BLaER1 (cell line): ENCODE measurements around the gene LRRC58.

Source experiments
- H3K27ac ChIP-seq: shearing (Covaris generic); formaldehyde crosslinking; 2 replicates; pipeline ENCODE4 v1.8.1; 2022
- H3K27me3 ChIP-seq: shearing (Covaris generic); formaldehyde crosslinking; 2 replicates; pipeline ENCODE4 v1.8.1; 2022
- H3K36me3 ChIP-seq: shearing (Covaris generic); formaldehyde crosslinking; 2 replicates; pipeline ENCODE4 v1.8.1; 2022
- H3K4me1 ChIP-seq: shearing (Covaris generic); formaldehyde crosslinking; 2 replicates; pipeline ENCODE4 v1.8.1; 2022
- H3K4me2 ChIP-seq: shearing (Covaris generic); formaldehyde crosslinking; 2 replicates; pipeline ENCODE4 v1.8.1; 2022
- H3K4me3 ChIP-seq: shearing (Covaris generic); formaldehyde crosslinking; 2 replicates; pipeline ENCODE4 v1.8.1; 2022
- H3K9ac ChIP-seq: shearing (Covaris generic); formaldehyde crosslinking; 2 replicates; pipeline ENCODE4 v1.8.1; 2022
- H3K9me3 ChIP-seq: shearing (Covaris generic); formaldehyde crosslinking; 2 replicates; pipeline ENCODE4 v1.8.1; 2022
- H4K20me1 ChIP-seq: shearing (Covaris generic); formaldehyde crosslinking; 2 replicates; pipeline ENCODE4 v1.8.1; 2022
- Cebpa-rat ChIP-seq: shearing (Covaris generic); IDR thresholded peaks from 2 replicates; pipeline ENCODE4 v1.8.1; 2022

The LRRC58 gene

DNA sequence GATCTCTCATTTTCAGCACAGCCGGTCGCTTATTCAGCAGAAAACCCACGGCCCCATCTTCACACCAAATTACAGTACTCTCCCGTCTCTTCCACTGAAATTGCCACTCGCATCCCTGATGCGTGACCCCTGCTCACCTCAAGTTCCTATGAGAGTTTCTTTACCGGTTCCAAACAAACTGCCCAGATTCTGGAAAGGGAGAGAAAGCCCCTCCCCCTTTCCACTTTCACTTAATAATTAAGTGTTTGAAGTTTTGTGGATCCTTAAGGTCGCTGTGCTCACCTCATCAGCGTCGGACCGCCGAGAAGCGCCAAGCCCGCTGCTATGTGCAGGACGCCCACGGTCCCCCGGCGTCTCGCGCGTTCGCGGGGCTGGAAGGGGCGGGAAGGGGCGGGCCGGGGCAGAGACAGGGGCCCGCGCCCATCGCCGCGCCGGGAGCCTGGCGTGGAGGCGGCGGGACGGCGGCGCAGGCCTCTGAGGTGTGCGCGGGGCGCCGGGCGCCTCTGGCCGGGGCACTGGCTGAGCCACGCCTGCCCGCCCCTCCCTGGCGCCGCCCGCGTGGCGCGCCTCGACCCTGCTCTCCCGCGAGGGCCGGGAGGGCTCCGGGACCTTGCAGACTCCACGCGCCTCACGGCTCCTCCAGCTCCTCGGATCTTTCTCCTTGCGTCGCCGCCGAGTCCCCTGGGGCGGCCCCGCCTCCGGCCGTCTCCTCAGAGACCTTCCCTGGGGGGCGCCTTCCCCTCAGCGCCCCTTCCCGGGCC is 64.2 kb downstream of the LRRC58 start, which contains the start of gene GPR156:
Gene GPR156, minus strand, starts transcription at position 476 of the 761 bp plus-strand sequence. CDS start 41,124 bp downstream, outside the sequence.
- Histone ChIP-seq H3K9me3 (peaks cover 12% of the 10 kb centered on the region), H3K4me2 (no peak within 1 kb of the TSS), H3K27ac (no peak within 1 kb of the TSS), H3K9ac (no peak within 1 kb of the TSS), H3K36me3 (no peaks in the 10 kb centered on the region), H4K20me1 (no peaks in the 10 kb centered on the region), H3K4me3 (no peak within 1 kb of the TSS), H3K4me1 (no peaks in the 10 kb centered on the region), H3K27me3 (no peaks in the 10 kb centered on the region)
- no peak for TF ChIP-seq Cebpa-rat

DNA sequence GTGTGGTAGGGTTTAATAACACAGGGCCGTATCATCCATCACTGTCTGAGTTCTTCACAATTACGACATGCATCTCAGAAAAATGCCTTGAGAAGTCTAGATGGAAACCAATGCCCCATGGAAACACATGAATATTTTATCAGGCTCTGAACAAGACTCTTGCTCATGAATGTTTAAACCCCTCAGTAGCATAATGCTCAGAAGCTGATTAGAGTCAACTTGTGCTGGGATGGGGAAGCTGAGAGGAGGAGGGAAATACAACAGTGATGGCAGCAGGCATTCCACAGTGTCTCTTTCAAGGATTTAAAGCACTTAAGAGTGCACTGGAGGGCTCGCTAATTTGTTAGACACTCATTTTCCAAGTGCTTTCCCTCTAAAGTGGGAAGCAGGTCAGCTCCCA is 67.9 kb downstream of the LRRC58 start:
- Histone ChIP-seq H3K27ac (no peak overlapping the region), H3K4me3 (no peak overlapping the region), H4K20me1 (no peaks in the 10 kb centered on the region), H3K36me3 (no peaks in the 10 kb centered on the region), H3K9ac (no peak overlapping the region), H3K9me3 (peaks cover 8% of the 10 kb centered on the region; the same call in 1 of the 2 replicates), H3K4me1 (no peaks in the 10 kb centered on the region), H3K4me2 (no peak overlapping the region), H3K27me3 (no peaks in the 10 kb centered on the region)
- TF ChIP-seq Cebpa-rat, result no peak

DNA sequence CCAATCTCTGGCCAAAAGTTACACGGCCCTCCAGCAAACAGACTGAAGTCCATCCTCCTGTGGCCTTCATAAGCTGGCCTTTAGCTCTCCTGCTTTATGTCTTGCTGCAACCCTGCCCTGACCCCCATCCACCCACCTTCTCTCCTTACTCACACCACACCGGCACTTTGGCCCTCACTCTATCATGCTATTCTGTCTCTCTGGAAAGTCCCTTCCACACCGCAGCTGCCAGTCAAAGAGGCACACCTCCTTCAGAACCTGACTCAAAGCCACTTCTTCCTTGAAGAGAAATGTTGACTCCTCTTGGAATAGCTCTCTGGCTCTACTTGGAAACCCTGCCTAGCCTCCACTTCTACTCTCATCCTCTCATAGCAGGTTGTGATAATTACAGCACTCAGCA is 68.6 kb downstream of the LRRC58 start:
- no peaks in the 10 kb centered on the region for H3K4me1 ChIP-seq
- no peaks in the 10 kb centered on the region for H4K20me1 ChIP-seq
- H3K9ac ChIP-seq, result no peak overlapping the region
- TF ChIP-seq Cebpa-rat, result no peak
- H3K27me3 ChIP-seq, result no peaks in the 10 kb centered on the region
- no peaks in the 10 kb centered on the region for H3K36me3 ChIP-seq
- no peak overlapping the region for H3K27ac ChIP-seq
- no peak overlapping the region for H3K4me3 ChIP-seq
- H3K9me3 ChIP-seq, result peaks cover 8% of the 10 kb centered on the region; the same call in 1 of the 2 replicates
- no peak overlapping the region for H3K4me2 ChIP-seq

DNA sequence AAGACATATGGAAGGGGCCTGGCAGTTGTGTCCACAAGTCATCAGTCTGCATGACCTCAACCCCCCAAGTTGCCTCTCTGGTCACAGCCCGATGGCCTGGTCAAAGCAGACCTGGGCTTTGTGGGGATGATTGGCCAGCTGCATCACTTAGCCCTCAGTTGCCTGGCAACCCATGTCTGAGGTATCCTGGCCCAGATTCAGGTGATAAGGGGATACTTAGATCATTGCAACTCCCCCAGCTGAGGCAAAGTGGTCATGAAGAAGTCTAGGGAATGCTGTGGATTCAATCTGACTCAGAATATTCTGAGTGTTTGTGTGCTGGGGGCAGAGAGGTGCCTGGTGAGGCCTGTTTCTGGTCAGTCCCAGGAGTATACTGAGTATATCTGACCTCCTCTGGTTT is 69.1 kb downstream of the LRRC58 start:
- Histone ChIP-seq H3K4me3 (no peak overlapping the region), H3K9ac (no peak overlapping the region), H3K36me3 (no peaks in the 10 kb centered on the region), H3K4me1 (no peaks in the 10 kb centered on the region), H4K20me1 (no peaks in the 10 kb centered on the region), H3K9me3 (peaks cover 3% of the 10 kb centered on the region; the same call in 1 of the 2 replicates), H3K27me3 (no peaks in the 10 kb centered on the region), H3K4me2 (no peak overlapping the region), H3K27ac (no peak overlapping the region)
- TF ChIP-seq Cebpa-rat, result no peak

DNA sequence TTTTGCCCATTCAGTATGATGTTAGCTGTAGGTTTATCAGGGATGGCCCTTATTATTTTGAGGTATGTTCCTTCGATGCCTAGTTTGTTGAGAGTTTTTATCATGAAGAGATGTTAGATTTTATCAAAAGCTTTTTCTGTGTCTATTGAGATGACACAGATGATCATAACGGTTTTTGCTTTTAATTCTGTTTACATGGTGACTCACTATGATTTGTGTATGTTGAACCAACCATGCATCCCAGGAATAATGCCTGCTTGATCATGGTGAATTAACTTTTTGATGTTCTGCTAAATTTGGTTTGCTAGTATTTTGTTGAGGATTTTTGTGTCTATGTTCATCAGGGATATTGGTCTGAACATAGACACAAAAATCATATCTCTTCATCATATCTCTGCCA is 72.4 kb downstream of the LRRC58 start:
- H3K4me1 ChIP-seq, result no peaks in the 10 kb centered on the region
- no peak overlapping the region for H3K27ac ChIP-seq
- no peak overlapping the region for H3K4me2 ChIP-seq
- no peak overlapping the region for H3K9ac ChIP-seq
- H3K36me3 ChIP-seq, result no peaks in the 10 kb centered on the region
- H4K20me1 ChIP-seq, result no peaks in the 10 kb centered on the region
- no peaks in the 10 kb centered on the region for H3K27me3 ChIP-seq
- TF ChIP-seq Cebpa-rat, result no peak
- H3K9me3 ChIP-seq, result no peaks in the 10 kb centered on the region
- no peak overlapping the region for H3K4me3 ChIP-seq

DNA sequence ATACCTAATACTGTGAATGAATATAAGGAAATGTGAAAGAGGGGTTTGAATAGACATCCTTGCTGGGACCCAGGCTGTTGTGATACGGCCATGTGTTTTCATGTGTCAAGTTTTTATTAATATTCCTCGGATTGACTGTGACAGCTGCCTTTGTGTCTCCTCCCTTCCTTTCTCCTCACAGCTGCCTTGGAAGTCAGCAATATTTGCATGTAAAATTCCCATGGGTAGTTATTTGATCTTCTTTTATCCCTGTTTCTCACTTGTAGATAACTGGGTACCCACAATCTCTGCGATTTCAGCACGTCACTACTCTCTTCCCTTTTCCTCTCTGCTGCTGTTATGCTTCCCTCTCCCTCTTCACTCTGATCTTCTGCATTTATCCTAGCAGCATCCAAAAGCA is 73.5 kb downstream of the LRRC58 start:
- H3K36me3 ChIP-seq, result no peaks in the 10 kb centered on the region
- H3K9me3 ChIP-seq, result no peaks in the 10 kb centered on the region
- H3K4me1 ChIP-seq, result no peaks in the 10 kb centered on the region
- no peak overlapping the region for H3K9ac ChIP-seq
- no peaks in the 10 kb centered on the region for H3K27me3 ChIP-seq
- no peak overlapping the region for H3K27ac ChIP-seq
- no peaks in the 10 kb centered on the region for H4K20me1 ChIP-seq
- no peak overlapping the region for H3K4me3 ChIP-seq
- TF ChIP-seq Cebpa-rat, result no peak
- H3K4me2 ChIP-seq, result no peak overlapping the region

DNA sequence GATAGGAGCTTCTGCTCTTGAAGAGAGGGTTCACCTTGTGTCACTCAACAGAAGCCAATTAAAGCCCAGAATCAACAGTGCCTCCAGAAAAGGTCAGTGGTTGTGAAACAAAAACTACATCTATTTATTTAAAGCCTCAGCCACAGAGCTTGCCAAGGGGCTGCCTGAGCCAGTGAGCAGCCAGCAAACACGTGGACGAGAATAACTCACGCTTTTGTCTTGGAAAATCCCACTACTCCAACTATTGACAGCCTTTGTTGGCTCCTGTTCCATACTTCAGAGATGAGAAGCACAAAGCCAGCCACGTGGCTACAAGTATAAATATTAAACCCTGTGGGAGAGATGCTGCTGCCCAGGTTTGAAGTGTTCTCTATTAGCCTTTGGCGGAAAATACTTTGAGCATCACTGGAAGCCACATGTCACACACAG is 74.4 kb downstream of the LRRC58 start:
- no peak for TF ChIP-seq Cebpa-rat

More for the DNA sequence above, 74.4 kb downstream of the LRRC58 start:
- Histone ChIP-seq H3K4me2 (no peak overlapping the region), H3K27ac (no peak overlapping the region), H3K9ac (no peak overlapping the region), H3K9me3 (no peaks in the 10 kb centered on the region), H4K20me1 (no peaks in the 10 kb centered on the region), H3K36me3 (no peaks in the 10 kb centered on the region), H3K27me3 (no peaks in the 10 kb centered on the region), H3K4me3 (no peak overlapping the region), H3K4me1 (no peaks in the 10 kb centered on the region)
